ACHN (cell line): ENCODE data around the gene STAG1.
"Not testable (repeated sequence)": the region's sequence is repeated elsewhere in the genome, so short reads cannot be mapped to it uniquely, and the experiment has no call there.

Source experiments
- DNase-seq: peaks from one replicate; pipeline ENCODE4 v3.0.0-alpha.2; 2015
- in situ Hi-C: cut with HindIII; loops from 2 replicates; pipeline ENCODE4 v1.10.0; 2017; ENCODE audit warnings: low sequenced_read_pairs, low pct_ligation_motif_present, low pct_unique_long_range_greater_than_20kb

The STAG1 gene

DNA sequence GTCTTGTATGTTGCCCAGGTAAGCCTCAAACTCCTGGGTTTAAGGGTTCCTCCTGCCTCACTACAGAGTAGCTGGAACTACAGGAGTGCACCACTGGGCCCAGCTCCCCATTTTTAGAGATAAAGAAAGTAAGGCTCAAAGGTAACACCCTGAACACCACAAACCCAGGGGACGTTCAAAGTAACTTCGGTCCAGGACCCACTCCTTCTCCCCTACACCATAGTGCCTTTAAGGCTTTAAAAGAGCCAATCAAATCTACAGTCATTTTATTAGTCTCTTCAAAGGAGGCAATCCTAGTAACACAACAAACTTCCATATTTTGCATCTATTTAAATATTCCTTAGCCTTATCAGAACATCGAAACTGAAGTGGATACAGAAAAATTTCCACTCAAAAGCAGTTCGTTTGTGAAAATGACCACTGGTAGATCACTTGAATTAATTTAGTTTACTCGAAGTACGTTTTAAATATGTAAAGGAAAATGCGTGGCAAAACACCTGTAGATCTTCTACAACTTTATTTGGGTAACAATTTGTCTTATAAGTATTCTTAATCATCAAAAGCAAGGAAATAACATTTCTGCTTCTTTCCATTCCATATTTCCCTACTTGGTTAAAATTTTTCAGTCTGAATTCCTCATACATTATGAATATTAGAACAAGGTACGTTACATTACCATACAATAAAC lies 1.8 kb downstream of the STAG1 start:
- in situ Hi-C loops, result loop anchor here (10.0 kb wide), 1 partner anchor 264 kb away; no protein-coding TSS in a partner anchor
- DNase-seq, result peak; percentile 31

DNA sequence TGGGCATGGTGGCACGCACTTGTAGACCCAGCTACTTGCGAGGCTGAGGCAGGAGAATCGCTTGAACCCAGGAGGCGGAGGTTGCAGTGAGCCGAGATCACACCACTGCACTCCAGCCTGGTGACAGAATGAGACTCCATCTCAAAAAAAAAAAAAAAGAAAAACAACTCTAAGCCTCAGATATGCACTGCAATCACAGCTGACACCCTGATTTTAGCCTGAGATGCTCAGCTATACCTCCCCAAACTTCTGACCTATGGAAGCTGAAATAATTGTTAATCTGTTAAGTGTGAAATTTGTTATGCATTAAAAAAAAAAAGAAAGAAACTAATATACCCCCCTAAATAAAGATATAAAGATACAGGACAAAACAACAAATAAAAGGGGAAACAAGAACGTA lies 2.6 kb downstream of the STAG1 start:
- not testable (repeated sequence) for DNase-seq
- in situ Hi-C loops, result loop anchor here (10.0 kb wide), 1 partner anchor 265 kb away; no protein-coding TSS in a partner anchor

GRCh38 chr3:136749091-136749490 lies 3.1 kb downstream of the STAG1 start:
- in situ Hi-C loops, result no loop called here
- DNase-seq, result no peak

DNA sequence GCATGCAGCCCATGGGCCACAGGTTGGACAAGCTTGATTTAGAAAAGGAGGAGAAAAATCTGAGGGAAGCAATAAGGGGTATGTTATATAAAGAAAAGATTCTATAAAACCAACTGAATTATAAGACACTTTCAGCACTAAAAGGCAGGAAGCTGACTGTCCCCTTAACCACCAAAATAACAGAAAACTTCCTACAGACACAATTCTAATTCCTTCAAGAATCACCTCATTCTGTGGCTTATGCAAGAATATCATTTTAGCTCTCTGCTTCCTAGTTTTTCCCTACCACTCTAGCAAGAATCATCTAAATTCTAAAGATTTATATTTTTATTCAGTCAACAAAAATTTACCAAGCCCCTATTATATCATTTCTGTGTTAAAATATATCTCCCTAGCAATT lies 6.3 kb downstream of the STAG1 start:
- no peak for DNase-seq
- in situ Hi-C loops, result no loop called here

DNA sequence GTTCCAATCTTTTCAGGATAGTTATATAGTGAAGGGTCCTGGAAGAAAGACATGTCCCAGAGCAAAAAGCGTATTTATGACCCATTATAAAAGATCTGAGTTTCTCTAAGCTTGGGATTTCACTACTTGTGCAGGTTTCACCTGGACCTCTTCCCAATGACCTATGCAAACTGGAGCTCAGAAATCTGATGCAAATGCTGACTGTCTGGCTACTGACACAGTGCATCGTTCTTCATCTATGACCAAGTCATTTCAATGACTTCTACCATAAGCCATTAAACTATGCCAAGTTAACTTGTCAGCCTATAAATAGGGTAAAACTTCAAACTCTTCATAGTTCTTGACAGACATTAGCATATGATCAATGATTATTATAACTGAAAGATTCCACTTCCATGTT lies 11.1 kb downstream of the STAG1 start:
- in situ Hi-C loops, result no loop called here

GRCh38 chr3:136740351-136740958 lies 11.7 kb downstream of the STAG1 start:
- no peak for DNase-seq
- in situ Hi-C loops, result no loop called here

More for the DNA sequence above, 11.1 kb downstream of the STAG1 start:
- DNase-seq, result no peak

DNA sequence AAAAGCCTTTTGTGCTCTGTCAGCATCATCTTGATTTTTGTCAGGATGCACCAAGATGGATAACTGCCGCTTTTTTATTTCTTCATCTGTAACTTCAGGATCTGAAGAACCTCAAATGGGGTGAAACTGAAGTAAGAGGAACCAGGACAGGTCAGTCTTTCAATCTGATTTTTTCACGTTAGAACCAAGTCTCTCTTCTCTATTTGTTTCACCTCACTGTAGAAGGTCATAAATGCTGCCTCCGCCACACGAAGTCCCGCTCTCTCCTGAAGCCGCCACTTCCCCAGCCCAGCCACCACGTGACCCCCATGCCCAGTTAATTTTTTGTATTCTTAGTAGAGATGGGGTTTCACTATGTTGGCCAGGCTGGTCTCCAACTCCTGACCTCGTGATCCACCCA lies 15.2 kb downstream of the STAG1 start:
- in situ Hi-C loops, DNase-seq: not testable (repeated sequence)

DNA sequence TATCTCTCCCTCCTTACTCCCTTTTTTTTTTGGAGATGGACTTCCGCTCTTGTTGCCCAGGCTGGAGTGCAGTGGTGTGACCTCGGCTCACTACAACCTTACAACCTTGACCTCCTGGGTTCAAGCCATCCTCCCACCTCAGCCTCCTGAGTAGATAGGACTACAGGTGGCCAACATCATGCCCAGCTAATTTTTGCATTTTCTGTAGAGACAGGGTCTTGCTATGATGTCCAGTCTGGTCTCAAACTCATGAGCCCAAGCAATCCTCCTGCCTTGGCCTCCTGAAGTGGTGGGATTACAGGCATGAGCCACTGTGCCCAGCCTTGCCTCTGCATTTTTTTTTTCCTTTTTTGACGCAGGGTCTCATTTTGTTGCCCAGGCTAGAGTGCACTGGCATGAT lies 17.1 kb downstream of the STAG1 start:
- DNase-seq, result no peak
- in situ Hi-C loops, result no loop called here

- in situ Hi-C loops, result no loop called here
Observed at GRCh38 chr3:136734382-136735070, 17.7 kb downstream of the STAG1 start.

GRCh38 chr3:136733317-136733833 lies 18.8 kb downstream of the STAG1 start:
- in situ Hi-C loops, result no loop called here
- DNase-seq, result no peak

More at GRCh38 chr3:136734382-136735070, 17.7 kb downstream of the STAG1 start:
- peak; percentile 20 for DNase-seq

GRCh38 chr3:136731274-136731884 lies 20.8 kb downstream of the STAG1 start:
- DNase-seq, result peak; percentile 6
- in situ Hi-C loops, result no loop called here

GRCh38 chr3:136730595-136731273 lies 21.4 kb downstream of the STAG1 start:
- DNase-seq, result no peak
- in situ Hi-C loops, result no loop called here

DNA sequence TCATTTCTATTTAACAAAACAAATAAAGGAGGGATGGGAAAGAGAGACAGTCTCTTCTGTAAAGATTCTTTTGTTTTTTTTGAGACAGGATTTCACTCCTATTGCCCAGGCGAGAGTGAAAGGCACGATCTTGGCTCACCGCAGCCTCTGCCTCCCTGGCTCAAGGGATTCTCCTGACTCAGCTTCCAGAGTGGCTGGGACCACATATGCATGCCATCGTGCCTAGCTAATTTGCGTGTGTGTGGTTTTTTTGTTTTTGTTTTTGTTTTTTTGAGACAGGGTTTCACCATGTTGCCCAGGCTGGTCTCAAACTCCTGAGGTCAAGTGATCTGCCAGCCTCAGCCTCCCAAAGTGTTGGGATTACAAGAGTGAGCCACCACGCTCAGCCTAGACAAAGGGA lies 23.3 kb downstream of the STAG1 start:
- peak; percentile 73 for DNase-seq

DNA sequence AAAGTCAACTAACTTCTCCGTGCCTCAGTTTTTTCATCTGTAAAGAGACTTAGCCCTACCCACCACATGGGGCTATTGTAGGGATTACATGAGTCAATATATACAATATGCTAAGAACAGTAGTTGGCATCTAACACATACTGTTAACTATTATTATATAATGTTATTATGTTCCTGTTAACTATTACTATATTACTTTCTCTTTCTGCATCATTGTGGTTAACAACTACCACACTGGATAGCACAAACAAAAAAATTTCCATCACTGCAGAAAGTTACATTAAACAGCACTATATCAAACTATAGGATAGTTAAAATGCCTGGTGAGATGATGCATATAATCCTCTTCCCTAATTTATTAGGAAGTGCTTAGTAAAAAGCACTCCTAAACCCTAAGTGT lies 23.7 kb downstream of the STAG1 start:
- in situ Hi-C loops, result no loop called here
- peak; percentile 10 for DNase-seq

More for the DNA sequence above, 23.3 kb downstream of the STAG1 start:
- in situ Hi-C loops, result no loop called here

DNA sequence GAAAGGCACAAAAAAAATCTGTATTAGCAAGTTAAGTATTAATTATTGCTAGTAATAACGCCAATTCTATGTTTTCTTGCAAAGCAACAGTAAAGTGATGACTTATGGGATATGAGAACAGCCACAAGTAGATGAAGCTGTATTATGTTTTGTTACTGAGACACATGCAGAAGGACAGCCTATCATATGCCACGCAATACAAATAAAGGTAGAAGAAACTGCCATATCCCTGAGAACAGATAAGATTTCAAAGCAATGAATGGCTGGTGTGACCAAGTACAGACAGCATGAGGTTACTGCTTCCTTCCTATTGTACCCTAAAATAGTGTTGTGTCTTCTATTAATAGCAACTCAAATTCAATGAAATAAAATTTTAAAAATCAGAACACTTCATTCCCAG lies 26.7 kb downstream of the STAG1 start:
- no peak for DNase-seq
- in situ Hi-C loops, result no loop called here

DNA sequence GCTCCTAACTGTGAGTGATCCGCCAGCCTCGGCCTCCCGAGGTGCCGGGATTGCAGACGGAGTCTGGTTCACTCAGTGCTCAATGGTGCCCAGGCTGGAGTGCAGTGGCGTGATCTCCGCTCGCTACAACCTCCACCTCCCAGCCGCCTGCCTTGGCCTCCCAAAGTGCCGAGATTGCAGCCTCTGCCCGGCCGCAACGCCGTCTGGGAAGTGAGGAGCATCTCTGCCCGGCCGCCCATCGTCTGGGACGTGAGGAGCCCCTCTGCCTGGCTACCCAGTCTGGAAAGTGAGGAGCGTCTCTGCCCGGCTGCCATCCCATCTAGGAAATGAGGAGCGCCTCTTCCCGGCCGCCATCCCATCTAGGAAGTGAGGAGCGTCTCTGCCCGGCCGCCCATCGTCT lies 29.3 kb downstream of the STAG1 start:
- in situ Hi-C loops, result not testable (repeated sequence)

GRCh38 chr3:136722399-136722798 lies 29.8 kb downstream of the STAG1 start:
- in situ Hi-C loops, DNase-seq: not testable (repeated sequence)

More for the DNA sequence above, 29.3 kb downstream of the STAG1 start:
- DNase-seq, result not testable (repeated sequence)

DNA sequence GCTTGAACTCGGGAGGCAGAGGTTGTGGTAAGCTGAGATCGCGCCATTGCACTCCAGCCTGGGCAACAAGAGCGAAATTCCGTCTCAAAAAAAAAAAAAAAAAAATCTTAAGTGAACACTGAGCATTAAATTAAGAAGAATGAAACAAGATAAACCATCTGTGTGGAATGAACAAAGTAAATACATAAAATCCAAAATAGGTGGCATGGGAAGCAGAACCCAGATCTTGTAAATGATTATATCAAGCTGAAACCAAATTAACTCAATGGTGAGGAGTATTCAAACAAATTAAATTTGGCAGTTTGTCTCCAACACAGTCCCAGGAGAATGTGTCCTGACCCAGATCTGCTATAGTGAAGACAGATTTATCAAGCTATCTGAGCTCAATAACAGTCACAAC lies 32.1 kb downstream of the STAG1 start:
- in situ Hi-C loops, result no loop called here
- no peak for DNase-seq
